ENCODE measurements around the gene HMG20B.

GRCh38 chr19:3618811-3619630 lies 46.3 kb downstream of the HMG20B start:
- no peak for TF ChIP-seq POLR2A (IDR thresholded peaks at IDR 0.05)
- TF ChIP-seq, protein P1, sequence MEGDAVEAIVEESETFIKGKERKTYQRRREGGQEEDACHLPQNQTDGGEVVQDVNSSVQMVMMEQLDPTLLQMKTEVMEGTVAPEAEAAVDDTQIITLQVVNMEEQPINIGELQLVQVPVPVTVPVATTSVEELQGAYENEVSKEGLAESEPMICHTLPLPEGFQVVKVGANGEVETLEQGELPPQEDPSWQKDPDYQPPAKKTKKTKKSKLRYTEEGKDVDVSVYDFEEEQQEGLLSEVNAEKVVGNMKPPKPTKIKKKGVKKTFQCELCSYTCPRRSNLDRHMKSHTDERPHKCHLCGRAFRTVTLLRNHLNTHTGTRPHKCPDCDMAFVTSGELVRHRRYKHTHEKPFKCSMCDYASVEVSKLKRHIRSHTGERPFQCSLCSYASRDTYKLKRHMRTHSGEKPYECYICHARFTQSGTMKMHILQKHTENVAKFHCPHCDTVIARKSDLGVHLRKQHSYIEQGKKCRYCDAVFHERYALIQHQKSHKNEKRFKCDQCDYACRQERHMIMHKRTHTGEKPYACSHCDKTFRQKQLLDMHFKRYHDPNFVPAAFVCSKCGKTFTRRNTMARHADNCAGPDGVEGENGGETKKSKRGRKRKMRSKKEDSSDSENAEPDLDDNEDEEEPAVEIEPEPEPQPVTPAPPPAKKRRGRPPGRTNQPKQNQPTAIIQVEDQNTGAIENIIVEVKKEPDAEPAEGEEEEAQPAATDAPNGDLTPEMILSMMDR (IDR thresholded peaks at IDR 0.05): peak in 1 of 7 experiments; percentile 50
- TF ChIP-seq POLR2AphosphoS5 (IDR thresholded peaks at IDR 0.05): no peak
- TF ChIP-seq EP300 (IDR thresholded peaks at IDR 0.05): no peak

Data from stomach (tissue), 4 donors.